ENCODE measurements around the gene CCNT2.
"Not testable (repeated sequence)": the region's sequence is repeated elsewhere in the genome, so short reads cannot be mapped to it uniquely, and the experiment has no call there.

The CCNT2 gene

GRCh38 chr2:134919341-134920210 lies 954 bp downstream of the CCNT2 start:
- peak; percentile 42 for DNase-seq (ENCODE audit: low spot score)

GRCh38 chr2:134924912-134925311 lies 6.3 kb downstream of the CCNT2 start:
- DNase-seq (ENCODE audit: low spot score), result no peak

GRCh38 chr2:134926231-134926931 lies 7.8 kb downstream of the CCNT2 start:
- DNase-seq (ENCODE audit: low spot score), result no peak

GRCh38 chr2:134927195-134927594 lies 8.6 kb downstream of the CCNT2 start:
- DNase-seq (ENCODE audit: low spot score), result peak; percentile 7

GRCh38 chr2:134932864-134933526 lies 14.4 kb downstream of the CCNT2 start:
- no peak for DNase-seq (ENCODE audit: low spot score)

GRCh38 chr2:134933732-134934131 lies 15.1 kb downstream of the CCNT2 start:
- DNase-seq (ENCODE audit: low spot score), result no peak

GRCh38 chr2:134934150-134934549 lies 15.5 kb downstream of the CCNT2 start:
- no peak for DNase-seq (ENCODE audit: low spot score)

- DNase-seq (ENCODE audit: low spot score), result no peak
These were observed 16.0 kb downstream of the CCNT2 start for GRCh38 chr2:134934641-134935040.

- no peak for DNase-seq (ENCODE audit: low spot score)
These were observed 18.1 kb downstream of the CCNT2 start for GRCh38 chr2:134936691-134937090.

- no peak for DNase-seq (ENCODE audit: low spot score)
These were observed 24.9 kb downstream of the CCNT2 start for GRCh38 chr2:134943540-134943939.

- DNase-seq (ENCODE audit: low spot score), result no peak
These were observed 26.4 kb downstream of the CCNT2 start for GRCh38 chr2:134944975-134945374.

GRCh38 chr2:134946073-134946472 lies 27.5 kb downstream of the CCNT2 start:
- no peak for DNase-seq (ENCODE audit: low spot score)

GRCh38 chr2:134949981-134950708 lies 31.5 kb downstream of the CCNT2 start:
- DNase-seq (ENCODE audit: low spot score), result no peak

- no peak for DNase-seq (ENCODE audit: low spot score)
These were observed 32.3 kb downstream of the CCNT2 start for GRCh38 chr2:134950886-134951285.

GRCh38 chr2:134952608-134953007 lies 34.0 kb downstream of the CCNT2 start:
- DNase-seq (ENCODE audit: low spot score), result no peak

GRCh38 chr2:134954065-134954464 lies 35.4 kb downstream of the CCNT2 start:
- no peak for DNase-seq (ENCODE audit: low spot score)

- DNase-seq (ENCODE audit: low spot score), result no peak
These were observed 37.1 kb downstream of the CCNT2 start for GRCh38 chr2:134955744-134956143.

- DNase-seq (ENCODE audit: low spot score), result no peak
These were observed 38.9 kb downstream of the CCNT2 start for GRCh38 chr2:134957477-134957876.

GRCh38 chr2:134967166-134967565 lies 48.5 kb downstream of the CCNT2 start:
- DNase-seq (ENCODE audit: low spot score), result not testable (repeated sequence)

- DNase-seq (ENCODE audit: low spot score), result no peak
These were observed 54.9 kb downstream of the CCNT2 start for GRCh38 chr2:134973241-134974138.

Data from CD4-positive, alpha-beta T cell treated with Interleukin-2 at 100 ng/mL for 4 hours (primary cell).